T-helper 2 cell treated with Interferon-gamma antibody and Interleukin-4, amounts not matched to agents 5 μg/mL and 100 μg/mL, for 36 hours (primary cell): ENCODE data around the gene CERK.
"Not testable (repeated sequence)": the region's sequence is repeated elsewhere in the genome, so short reads cannot be mapped to it uniquely, and the experiment has no call there.

Source experiments
- DNase-seq: peaks from one replicate; pipeline ENCODE4 v3.0.0; 2021; ENCODE audit warnings: low spot score
- H3K27ac Mint-ChIP-seq: one replicate; pipeline ENCODE4 v1.8.0; 2021; ENCODE audit warnings: mild to moderate bottlenecking, mixed read lengths
- H3K27me3 Mint-ChIP-seq: one replicate; pipeline ENCODE4 v1.8.0; 2021; ENCODE audit warnings: low read depth, mixed read lengths
- H3K36me3 Mint-ChIP-seq: one replicate; pipeline ENCODE4 v1.8.0; 2021; ENCODE audit warnings: low read depth, mixed read lengths
- H3K4me1 Mint-ChIP-seq: one replicate; pipeline ENCODE4 v1.8.0; 2021; ENCODE audit warnings: low read depth, mixed read lengths
- H3K4me3 Mint-ChIP-seq: one replicate; pipeline ENCODE4 v1.8.0; 2022; ENCODE audit warnings: mild to moderate bottlenecking, moderate library complexity, mixed read lengths
- H3K9me3 Mint-ChIP-seq: one replicate; pipeline ENCODE4 v1.8.0; 2021; ENCODE audit warnings: mixed read lengths

The CERK gene

DNA sequence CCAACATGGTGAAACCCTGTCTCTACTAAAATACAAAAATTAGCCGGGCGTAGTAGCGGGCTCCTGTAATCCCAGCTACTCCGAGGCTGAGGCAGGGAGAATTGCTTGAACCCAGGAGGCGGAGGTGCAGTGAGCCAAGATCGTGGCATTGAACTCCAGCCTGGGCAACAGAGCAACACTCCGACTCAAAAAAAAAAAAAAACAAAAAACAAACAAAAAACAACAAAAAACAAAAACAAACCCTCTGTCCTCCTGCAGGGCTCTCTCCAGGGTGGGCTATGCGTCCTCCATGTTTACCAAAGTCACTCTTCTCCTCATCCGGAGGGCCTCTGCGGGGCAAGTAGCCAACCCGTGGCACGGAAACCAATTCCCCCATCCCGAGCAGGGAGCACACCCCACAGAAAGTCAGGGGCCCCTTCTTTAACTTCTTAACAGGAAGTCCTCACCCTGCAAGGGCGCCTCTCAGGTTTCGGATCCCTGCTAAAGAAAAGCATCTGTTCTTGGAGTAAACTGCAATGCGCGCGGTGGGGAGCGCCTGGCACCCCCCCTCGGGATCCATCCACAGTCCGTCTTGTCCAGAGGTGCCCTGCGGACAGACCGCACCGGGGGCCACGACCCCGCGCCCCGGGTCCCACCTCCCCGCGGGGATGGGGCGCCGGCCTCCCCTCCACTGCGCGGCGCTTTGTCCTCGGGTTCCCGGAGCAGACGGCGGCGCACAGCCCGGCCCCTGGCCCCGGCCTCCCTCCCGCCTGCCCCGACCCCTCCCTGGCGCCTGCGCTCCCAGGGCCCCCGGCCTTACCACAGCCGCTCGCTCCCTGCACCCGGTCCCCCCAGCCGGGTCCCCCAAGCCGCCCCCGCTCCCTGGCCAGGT is 712 bp downstream of the CERK start:
- peak; percentile 55 for DNase-seq
- no peaks in the 10 kb centered on the region for H3K9me3 Mint-ChIP-seq
- peak overlapping the region; percentile 95 for H3K27ac Mint-ChIP-seq
- peaks cover 12% of the 10 kb centered on the region for H3K36me3 Mint-ChIP-seq
- no peaks in the 10 kb centered on the region for H3K27me3 Mint-ChIP-seq
- H3K4me3 Mint-ChIP-seq, result peak overlapping the region; percentile 98
- peaks cover 29% of the 10 kb centered on the region for H3K4me1 Mint-ChIP-seq

DNA sequence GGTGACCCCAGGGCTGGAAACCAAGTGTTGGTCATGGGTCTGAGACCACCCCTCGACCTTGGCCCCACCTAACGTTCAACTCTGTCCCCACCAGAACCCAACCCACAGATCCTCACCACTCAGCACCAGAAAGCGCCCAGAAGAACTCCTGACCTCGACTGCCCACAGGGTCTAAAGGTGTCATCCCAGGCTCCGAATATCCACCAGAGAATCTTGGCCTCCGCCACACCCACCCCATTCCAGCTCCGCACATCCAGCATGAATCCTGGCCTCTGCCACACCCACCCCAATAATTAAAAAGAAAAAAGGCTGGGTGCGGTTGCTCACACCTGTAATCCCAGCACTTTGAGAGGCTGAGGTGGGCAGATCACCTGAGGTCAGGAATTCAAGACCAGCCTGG is 1.3 kb downstream of the CERK start:
- no peak for DNase-seq
- H3K9me3 Mint-ChIP-seq, result no peaks in the 10 kb centered on the region
- peaks cover 14% of the 10 kb centered on the region for H3K36me3 Mint-ChIP-seq
- peak overlapping the region; percentile 95 for H3K27ac Mint-ChIP-seq
- peak overlapping the region; percentile 98 for H3K4me3 Mint-ChIP-seq
- H3K4me1 Mint-ChIP-seq, result peaks cover 32% of the 10 kb centered on the region
- no peaks in the 10 kb centered on the region for H3K27me3 Mint-ChIP-seq

- Mint-ChIP-seq H3K27me3 (no peaks in the 10 kb centered on the region), H3K4me3 (peak overlapping the region; percentile 98), H3K27ac (peak overlapping the region; percentile 95), H3K36me3 (peaks cover 19% of the 10 kb centered on the region), H3K9me3 (no peaks in the 10 kb centered on the region), H3K4me1 (peaks cover 35% of the 10 kb centered on the region)
- DNase-seq, result no peak
These were observed 2.1 kb downstream of the CERK start for GRCh38 chr22:46735747-46736608.

DNA sequence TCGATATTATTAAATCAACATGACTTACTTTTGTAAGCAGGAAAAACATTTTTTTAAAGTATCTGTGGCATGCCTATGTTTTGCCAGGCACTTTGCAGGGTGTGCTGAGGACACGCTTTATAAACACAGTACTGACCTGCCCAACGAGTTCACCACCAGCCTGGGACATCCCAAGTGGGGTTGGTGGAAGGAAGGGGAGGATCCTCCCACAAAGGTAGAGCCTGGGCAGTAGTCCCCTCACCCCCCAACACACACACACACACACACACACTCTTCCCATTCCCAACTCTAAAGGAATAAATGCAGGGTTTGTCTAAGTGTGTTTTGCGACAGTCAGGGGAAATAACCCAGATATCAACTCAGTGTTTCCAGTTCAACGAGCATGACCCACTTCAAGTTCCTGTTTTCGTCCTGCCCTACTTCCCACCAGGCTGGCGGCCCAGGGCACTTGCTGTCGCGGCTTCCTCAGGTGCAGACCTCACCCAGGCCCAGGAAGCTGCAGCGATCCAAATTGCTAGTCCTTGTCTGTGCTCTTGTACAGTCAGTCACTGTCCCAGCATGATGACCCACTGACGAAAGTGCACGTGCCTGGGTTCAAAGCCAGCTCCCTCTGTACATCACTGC is 3.1 kb downstream of the CERK start:
- peaks cover 24% of the 10 kb centered on the region for H3K36me3 Mint-ChIP-seq
- peaks cover 38% of the 10 kb centered on the region for H3K4me1 Mint-ChIP-seq
- H3K9me3 Mint-ChIP-seq, result no peaks in the 10 kb centered on the region
- H3K27ac Mint-ChIP-seq, result peak overlapping the region; percentile 86
- peak overlapping the region; percentile 98 for H3K4me3 Mint-ChIP-seq
- DNase-seq, result no peak
- H3K27me3 Mint-ChIP-seq, result no peaks in the 10 kb centered on the region

- not testable (repeated sequence) for H3K9me3 Mint-ChIP-seq, H3K27ac Mint-ChIP-seq, DNase-seq, H3K27me3 Mint-ChIP-seq
- Mint-ChIP-seq H3K4me1 (peaks cover 39% of the 10 kb centered on the region), H3K36me3 (peaks cover 27% of the 10 kb centered on the region), H3K4me3 (peak overlapping the region; percentile 45)
These were observed 3.8 kb downstream of the CERK start for GRCh38 chr22:46734213-46734722.

GRCh38 chr22:46732513-46732912 is 5.5 kb downstream of the CERK start:
- no peaks in the 10 kb centered on the region for H3K27me3 Mint-ChIP-seq
- H3K4me1 Mint-ChIP-seq, result peaks cover 37% of the 10 kb centered on the region
- no peak overlapping the region for H3K4me3 Mint-ChIP-seq
- H3K36me3 Mint-ChIP-seq, result peaks cover 31% of the 10 kb centered on the region
- H3K27ac Mint-ChIP-seq, result peak overlapping the region; percentile 31
- no peaks in the 10 kb centered on the region for H3K9me3 Mint-ChIP-seq
- DNase-seq, result no peak

GRCh38 chr22:46732041-46732379 is 6.0 kb downstream of the CERK start:
- no peaks in the 10 kb centered on the region for H3K27me3 Mint-ChIP-seq

GRCh38 chr22:46731246-46732040 is 6.6 kb downstream of the CERK start:
- Mint-ChIP-seq H3K4me3 (no peak overlapping the region), H3K27ac (peak overlapping the region; percentile 41), H3K36me3 (peaks cover 24% of the 10 kb centered on the region), H3K9me3 (no peaks in the 10 kb centered on the region), H3K4me1 (peaks cover 30% of the 10 kb centered on the region), H3K27me3 (no peaks in the 10 kb centered on the region)
- no peak for DNase-seq

More at GRCh38 chr22:46732041-46732379, 6.0 kb downstream of the CERK start:
- no peaks in the 10 kb centered on the region for H3K9me3 Mint-ChIP-seq
- no peak overlapping the region for H3K4me3 Mint-ChIP-seq
- peaks cover 35% of the 10 kb centered on the region for H3K4me1 Mint-ChIP-seq
- no peak overlapping the region for H3K27ac Mint-ChIP-seq
- no peak for DNase-seq
- peaks cover 28% of the 10 kb centered on the region for H3K36me3 Mint-ChIP-seq

DNA sequence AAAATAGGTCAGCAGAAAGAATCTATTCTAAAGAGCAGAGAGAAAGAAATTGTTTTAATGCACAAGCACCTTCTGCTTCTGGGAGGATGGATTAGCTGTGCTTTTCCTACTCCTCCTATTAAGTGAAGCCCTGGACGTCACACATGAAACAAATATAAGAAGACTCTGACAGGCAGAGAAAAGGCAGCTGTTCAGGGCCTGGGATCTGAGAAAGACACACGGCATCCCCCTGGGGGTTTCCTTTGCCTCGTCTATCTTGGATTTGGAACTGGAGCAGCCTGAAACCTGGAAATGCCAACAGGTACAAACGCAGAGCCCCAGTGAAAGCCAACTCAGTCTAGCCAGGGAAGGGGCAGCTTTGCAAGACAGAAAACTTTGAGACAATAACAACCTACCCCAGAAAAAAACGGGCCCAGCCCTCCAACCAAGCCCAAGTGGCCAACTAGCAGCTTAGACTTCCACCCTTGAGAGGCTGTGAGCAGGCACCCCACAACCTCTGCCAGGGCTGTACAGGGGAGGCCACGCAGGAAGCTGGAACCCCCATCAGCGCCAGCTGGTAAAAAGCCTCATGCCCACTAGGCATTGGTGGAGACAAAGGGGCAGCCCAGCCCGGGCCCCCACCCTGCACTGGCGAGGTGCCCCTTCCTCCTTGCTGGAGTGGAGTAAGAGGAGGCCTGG is 7.3 kb downstream of the CERK start:
- no peaks in the 10 kb centered on the region for H3K9me3 Mint-ChIP-seq
- no peak overlapping the region for H3K4me3 Mint-ChIP-seq
- no peak for DNase-seq
- no peaks in the 10 kb centered on the region for H3K27me3 Mint-ChIP-seq
- peaks cover 24% of the 10 kb centered on the region for H3K36me3 Mint-ChIP-seq
- peaks cover 23% of the 10 kb centered on the region for H3K4me1 Mint-ChIP-seq
- no peak overlapping the region for H3K27ac Mint-ChIP-seq

- no peaks in the 10 kb centered on the region for H3K9me3 Mint-ChIP-seq
- no peak overlapping the region for H3K4me3 Mint-ChIP-seq
- H3K4me1 Mint-ChIP-seq, result peaks cover 11% of the 10 kb centered on the region
- no peak overlapping the region for H3K27ac Mint-ChIP-seq
- no peaks in the 10 kb centered on the region for H3K27me3 Mint-ChIP-seq
- H3K36me3 Mint-ChIP-seq, result peaks cover 29% of the 10 kb centered on the region
- DNase-seq, result no peak
These were observed 9.6 kb downstream of the CERK start for GRCh38 chr22:46728470-46728869.

DNA sequence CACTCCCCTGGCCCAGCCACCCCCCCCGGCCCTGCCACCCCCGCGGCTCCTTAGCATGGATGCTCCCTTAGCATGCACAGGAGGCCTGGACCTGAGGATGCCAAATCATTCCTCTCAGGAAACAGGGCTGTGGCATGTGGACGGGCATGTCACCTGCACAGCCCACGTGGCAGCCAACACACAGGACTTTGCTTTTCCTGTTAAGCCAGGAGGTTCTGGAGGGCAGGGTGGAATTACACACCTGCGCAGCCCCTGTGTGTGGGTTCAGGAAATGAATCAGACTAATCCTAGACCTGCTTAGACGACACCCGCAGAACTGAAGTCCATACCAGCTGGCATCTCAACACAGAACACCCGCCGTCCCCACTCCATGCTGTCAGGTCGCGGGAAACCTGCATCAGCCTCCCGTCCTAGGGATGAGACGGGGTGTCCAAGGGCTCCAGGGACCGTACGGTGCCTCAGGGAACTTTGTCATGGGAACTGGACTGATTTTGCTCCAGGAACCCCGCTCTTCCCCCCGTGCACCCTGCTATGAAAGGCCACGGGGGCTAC is 10.2 kb downstream of the CERK start:
- no peak overlapping the region for H3K4me3 Mint-ChIP-seq
- no peak overlapping the region for H3K27ac Mint-ChIP-seq
- H3K4me1 Mint-ChIP-seq, result peaks cover 11% of the 10 kb centered on the region
- peaks cover 29% of the 10 kb centered on the region for H3K36me3 Mint-ChIP-seq
- no peaks in the 10 kb centered on the region for H3K27me3 Mint-ChIP-seq
- no peaks in the 10 kb centered on the region for H3K9me3 Mint-ChIP-seq
- DNase-seq, result no peak

DNA sequence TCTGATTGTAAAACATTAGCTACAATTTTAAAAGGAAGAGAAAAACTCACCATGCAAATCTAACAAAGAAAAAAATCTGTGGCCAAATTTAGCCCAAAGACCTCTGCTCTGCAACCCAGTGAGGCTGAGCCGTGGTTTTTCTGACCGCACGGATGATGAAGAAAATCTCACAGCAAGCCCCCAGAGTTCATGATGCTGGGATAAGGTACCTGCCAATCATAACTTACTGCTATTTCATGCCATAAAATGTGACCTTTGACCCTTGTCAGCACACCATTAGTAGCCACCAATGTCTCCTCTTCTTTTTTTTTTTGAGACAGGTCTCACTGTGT is 11.1 kb downstream of the CERK start:
- H3K27me3 Mint-ChIP-seq, result no peaks in the 10 kb centered on the region
- no peak overlapping the region for H3K27ac Mint-ChIP-seq
- peaks cover 28% of the 10 kb centered on the region for H3K36me3 Mint-ChIP-seq
- no peak overlapping the region for H3K4me3 Mint-ChIP-seq
- no peaks in the 10 kb centered on the region for H3K9me3 Mint-ChIP-seq
- H3K4me1 Mint-ChIP-seq, result peaks cover 11% of the 10 kb centered on the region
- DNase-seq, result no peak
